Body of pancreas (tissue), 4 donors: Measurements from ENCODE around the gene MAP4K5. TPM values are rescaled to one million over a fixed set of nuclear protein-coding genes. Genes with fewer than 3 reads are reported as not detected.

Experiments
- ATAC-seq: fragments of 150-250 bp; one replicate; pipeline ENCODE4 v1.9.1; 2016
- DNase-seq, 4 donors: peaks; one replicate each; pipeline ENCODE4 v3.0.0-alpha.2; 2019
- H3K27ac ChIP-seq, 4 donors: fragments of 200-600 bp; sonication (generic); 1 replicate in 3 of 4; 2 replicates in 1 of 4; pipeline versions ENCODE4 v1.5.1 to v1.6.1; 2016 to 2019; ENCODE audit warnings: mild to moderate bottlenecking in 1 of 4, mixed read lengths in 1 of 4, moderate library complexity in 1 of 4
- H3K27me3 ChIP-seq, 2 donors: fragments of 200-600 bp; sonication (generic); one replicate each; pipeline ENCODE4 v1.6.0; 2016; ENCODE audit warnings: mild to moderate bottlenecking in 1 of 2
- H3K36me3 ChIP-seq, 2 donors: fragments of 200-600 bp; sonication (generic); replicated peaks in 1 of 2; 2 replicates each; pipeline ENCODE4 v1.5.1; 2016; ENCODE audit warnings: low read depth in 2 of 2; ENCODE audit not compliant: insufficient read depth in 1 of 2
- H3K4me1 ChIP-seq: fragments of 200-600 bp; sonication (generic); one replicate; pipeline ENCODE4 v1.6.0; 2016
- H3K4me3 ChIP-seq, 2 donors: fragments of 200-600 bp; sonication (generic); 1 replicate in 1 of 2; 2 replicates in 1 of 2; pipeline ENCODE4 v1.5.1; 2016 to 2019
- H3K9me3 ChIP-seq, 3 donors: fragments of 200-600 bp; sonication (generic); 1 replicate in 2 of 3; 2 replicates in 1 of 3; pipeline ENCODE4 v1.5.1; 2016
- POLR2A ChIP-seq, 3 donors: fragments of 450-650 bp; IDR thresholded peaks; one replicate each; pipeline ENCODE4 v1.6.1; 2016; ENCODE audit warnings: antibody characterized with exemption in 3 of 3, mild to moderate bottlenecking in 2 of 3
- WGBS, 2 donors: methylation state at CpG; one replicate each; pipeline ENCODE4 v1.1.5; 2017; 5-methylcytosine and 5-hydroxymethylcytosine counted together
- intact Hi-C: fragments of 100-400 bp; cut with DNase I; formaldehyde crosslinking; loops from one replicate; pipeline ENCODE4 v1.15.1; 2023
- total RNA-seq, 2 donors: library from RNA; depleted of rRNA; stranded (reverse); fragments of >200 nt; gene quantifications; one replicate each; pipeline ENCODE4 v1.1.0, GENCODE V29; 2016
- TF ChIP-seq, protein P1 (sequence below), 7 experiments: fragments of 450-650 bp in 4 of 7; fragments of 200-600 bp in 3 of 7; sonication (generic) in 3 of 7; IDR thresholded peaks; one replicate each; pipeline ENCODE4 v1.5.1; 2016 to 2019; ENCODE audit warnings: antibody characterized with exemption in 7 of 7

MAP4K5 gene
- total RNA-seq, 2 donors from 2014 or later, result 111 to 159 TPM

DNA sequence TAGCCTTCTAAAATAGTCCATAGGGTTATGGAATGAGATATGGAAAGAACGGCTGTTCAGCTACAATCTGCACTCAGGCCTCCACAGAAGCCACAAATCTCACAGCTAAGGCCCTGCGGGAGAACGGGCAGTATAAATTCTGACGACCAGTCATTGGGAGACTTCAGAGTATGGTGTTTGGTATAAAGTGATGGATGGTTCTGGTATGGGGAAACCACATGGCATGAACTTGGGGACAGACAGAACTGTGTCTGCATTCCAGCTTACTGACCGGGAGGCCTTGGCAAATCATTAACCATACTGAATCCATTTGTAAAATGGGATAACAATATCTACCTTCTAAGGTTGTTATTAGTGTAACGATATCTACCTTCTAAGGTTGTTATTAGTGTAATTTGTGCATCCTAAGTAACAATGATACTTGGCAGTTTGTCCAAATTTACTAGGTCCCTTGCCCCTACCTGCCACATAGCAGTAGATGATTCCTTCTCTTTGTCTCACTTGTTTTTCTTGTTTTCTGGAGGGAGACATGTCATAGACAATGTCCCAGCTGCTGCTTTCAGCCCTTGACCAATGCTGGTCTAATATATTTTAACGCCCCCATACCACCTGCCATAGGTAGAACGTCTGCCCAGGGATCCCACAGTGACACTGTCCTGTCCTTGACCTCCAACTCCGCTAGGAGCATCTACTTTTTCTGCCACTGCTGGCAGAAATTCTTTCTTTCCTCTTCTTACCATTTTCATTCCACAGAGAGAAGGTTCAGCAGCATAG lies 142.5 kb downstream of the MAP4K5 start:
- no peak overlapping the region for H3K4me3 ChIP-seq
- ATAC-seq (peak; percentile 71), DNase-seq (peak in 2 of 4 donors; percentile 34 to 47)
- 59 to 60% methylated on average over 9 of the region's 9 CpGs for WGBS, 2 donors
- no peaks in the 10 kb centered on the region for H3K27me3 ChIP-seq
- H3K4me1 ChIP-seq, result peaks cover 29% of the 10 kb centered on the region
- intact Hi-C loops, result no loop called here
- peak overlapping the region; percentile 4 to 67 (median 43) for H3K27ac ChIP-seq
- no peaks in the 10 kb centered on the region for H3K9me3 ChIP-seq
- no peaks in the 10 kb centered on the region for H3K36me3 ChIP-seq
- TF ChIP-seq, protein P1, sequence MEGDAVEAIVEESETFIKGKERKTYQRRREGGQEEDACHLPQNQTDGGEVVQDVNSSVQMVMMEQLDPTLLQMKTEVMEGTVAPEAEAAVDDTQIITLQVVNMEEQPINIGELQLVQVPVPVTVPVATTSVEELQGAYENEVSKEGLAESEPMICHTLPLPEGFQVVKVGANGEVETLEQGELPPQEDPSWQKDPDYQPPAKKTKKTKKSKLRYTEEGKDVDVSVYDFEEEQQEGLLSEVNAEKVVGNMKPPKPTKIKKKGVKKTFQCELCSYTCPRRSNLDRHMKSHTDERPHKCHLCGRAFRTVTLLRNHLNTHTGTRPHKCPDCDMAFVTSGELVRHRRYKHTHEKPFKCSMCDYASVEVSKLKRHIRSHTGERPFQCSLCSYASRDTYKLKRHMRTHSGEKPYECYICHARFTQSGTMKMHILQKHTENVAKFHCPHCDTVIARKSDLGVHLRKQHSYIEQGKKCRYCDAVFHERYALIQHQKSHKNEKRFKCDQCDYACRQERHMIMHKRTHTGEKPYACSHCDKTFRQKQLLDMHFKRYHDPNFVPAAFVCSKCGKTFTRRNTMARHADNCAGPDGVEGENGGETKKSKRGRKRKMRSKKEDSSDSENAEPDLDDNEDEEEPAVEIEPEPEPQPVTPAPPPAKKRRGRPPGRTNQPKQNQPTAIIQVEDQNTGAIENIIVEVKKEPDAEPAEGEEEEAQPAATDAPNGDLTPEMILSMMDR (IDR thresholded peaks at IDR 0.05), result no peak
- no peak for TF ChIP-seq POLR2A (IDR thresholded peaks at IDR 0.05)

DNA sequence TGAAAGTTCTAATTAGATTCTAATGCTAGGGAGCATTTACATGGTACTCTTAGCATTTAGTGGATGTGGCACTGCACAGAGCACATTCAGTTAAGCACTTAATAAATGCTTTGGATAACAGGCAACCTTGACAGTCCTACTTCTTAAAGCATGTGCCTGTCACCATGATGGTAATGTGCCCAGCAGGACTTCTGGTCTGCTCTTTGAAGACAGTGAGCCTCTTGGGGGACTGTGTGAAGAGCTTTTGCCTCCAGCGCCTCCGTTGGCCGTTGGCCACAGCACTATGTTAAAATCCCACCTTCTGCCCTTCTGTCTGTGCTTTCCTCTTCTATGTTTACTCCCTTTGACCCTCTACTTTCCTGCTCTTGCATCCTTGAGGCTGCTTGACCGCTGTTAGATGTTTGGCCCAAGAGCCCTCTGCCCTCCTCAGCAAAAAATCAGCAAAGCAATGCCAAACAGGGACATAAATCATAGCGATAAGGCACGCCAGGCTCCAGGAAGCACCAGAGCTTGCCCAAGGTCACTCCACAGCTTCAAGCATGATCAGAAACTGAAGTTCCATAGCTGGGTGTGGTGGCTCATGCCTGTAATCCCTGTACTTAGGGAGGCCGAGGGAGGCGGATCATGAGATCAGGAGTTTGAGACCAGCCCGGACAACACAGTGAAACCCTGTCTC lies 144.0 kb downstream of the MAP4K5 start:
- 29% methylated on average over 9 of the region's 9 CpGs for WGBS, 2 donors
- intact Hi-C loops, result no loop called here
- peak; percentile 94 for ATAC-seq
- TF ChIP-seq, protein P1 (IDR thresholded peaks at IDR 0.05), result no peak
- no peak for TF ChIP-seq POLR2A (IDR thresholded peaks at IDR 0.05)
- Histone ChIP-seq H3K36me3 (no peaks in the 10 kb centered on the region), H3K27ac (peak overlapping the region; percentile 49 to 72 (median 58)), H3K9me3 (no peaks in the 10 kb centered on the region), H3K4me1 (peaks cover 36% of the 10 kb centered on the region), H3K27me3 (no peaks in the 10 kb centered on the region), H3K4me3 (no peak overlapping the region)
- DNase-seq, result peak; percentile 72 to 89 (median 84)

DNA sequence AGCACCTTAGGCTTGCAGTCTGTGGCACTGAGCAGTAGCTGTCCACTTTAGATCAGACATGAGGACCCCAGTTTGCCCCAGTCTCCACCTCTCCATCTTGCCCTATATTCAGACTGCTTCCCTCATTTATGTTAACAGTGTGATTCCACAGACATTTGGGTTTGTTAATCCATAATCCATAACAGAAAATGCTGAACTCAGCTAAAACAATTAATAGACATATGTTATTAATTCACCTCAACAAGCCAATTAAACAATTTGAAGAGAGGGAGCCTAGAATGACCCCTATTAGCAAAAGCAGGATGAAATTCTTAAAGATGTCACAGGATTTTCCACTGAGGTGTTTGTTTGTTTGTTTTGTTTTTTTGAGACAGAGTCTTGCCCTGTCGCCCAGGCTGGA lies 144.8 kb downstream of the MAP4K5 start:
- TF ChIP-seq POLR2A (IDR thresholded peaks at IDR 0.05), result no peak
- TF ChIP-seq, protein P1 (IDR thresholded peaks at IDR 0.05), result no peak
- Histone ChIP-seq H3K9me3 (no peaks in the 10 kb centered on the region), H3K36me3 (no peaks in the 10 kb centered on the region), H3K4me1 (peaks cover 43% of the 10 kb centered on the region), H3K27ac (peak overlapping the region in 1 of 4 donors; percentile 72), H3K4me3 (no peak overlapping the region), H3K27me3 (no peaks in the 10 kb centered on the region)
- 95% methylated on average over 1 of the region's 1 CpG for WGBS, 2 donors
- no peak for ATAC-seq
- intact Hi-C loops, result no loop called here
- no peak for DNase-seq

DNA sequence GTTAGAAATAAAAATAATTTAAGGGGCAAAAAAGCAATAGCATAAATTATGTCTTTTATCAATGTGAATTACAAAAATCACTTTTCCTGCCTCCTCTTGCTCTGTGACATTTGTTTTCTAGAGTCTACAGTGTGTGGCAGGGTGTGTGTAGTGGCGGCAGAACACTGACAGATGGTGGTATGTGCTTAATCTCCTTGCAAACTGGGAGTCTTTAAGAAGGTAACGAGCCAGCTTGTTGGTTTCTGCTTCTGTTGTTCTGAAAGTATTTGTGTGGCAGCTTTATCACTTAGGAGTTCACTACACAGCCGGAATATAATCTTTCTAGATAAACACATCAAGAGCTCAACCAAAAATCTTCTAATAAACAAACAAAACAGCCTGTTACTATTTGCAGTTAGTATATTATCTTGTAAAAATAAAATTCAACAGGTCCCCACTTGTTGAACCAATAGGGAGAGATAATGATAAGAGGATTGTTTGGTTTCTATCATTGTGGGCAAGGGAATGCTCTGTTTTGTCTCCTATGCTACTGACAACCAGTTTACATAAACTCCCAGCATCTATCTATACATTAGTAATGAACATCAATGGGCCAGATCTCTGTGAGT lies 148.6 kb downstream of the MAP4K5 start:
- Histone ChIP-seq H3K27me3 (no peaks in the 10 kb centered on the region), H3K9me3 (no peaks in the 10 kb centered on the region), H3K4me1 (peaks cover 41% of the 10 kb centered on the region), H3K27ac (no peak overlapping the region), H3K4me3 (no peak overlapping the region), H3K36me3 (no peaks in the 10 kb centered on the region)
- TF ChIP-seq, protein P1 (IDR thresholded peaks at IDR 0.05), result peak in 2 of 7 experiments; percentile 25 to 37
- no peak for TF ChIP-seq POLR2A (IDR thresholded peaks at IDR 0.05)
- peak in 3 of 4 donors; percentile 32 to 48 (median 43) for DNase-seq
- ATAC-seq, result no peak
- 29 to 51% methylated on average over 3 of the region's 3 CpGs for WGBS, 2 donors
- intact Hi-C loops, result no loop called here
